Fibroblast of villous mesenchyme (primary cell): Measurements from ENCODE around the gene ERVV-1. TPM values are rescaled to one million over a fixed set of nuclear protein-coding genes. Genes with fewer than 3 reads are reported as not detected.
A peak's percentile ranks its signal among the peaks of the same experiment; 100 is the strongest.

Source experiments
- DNase-seq: peaks from one replicate; pipeline ENCODE4 v3.0.0-alpha.2; 2010; ENCODE audit warnings: low read depth
- H3K4me3 ChIP-seq: 2 replicates; pipeline ENCODE4 v1.5.1; 2011; ENCODE audit warnings: low read depth, mild to moderate bottlenecking, low read length
- CTCF ChIP-seq: IDR thresholded peaks from 2 replicates; pipeline ENCODE4 v1.5.1; 2012; ENCODE audit warnings: low read depth, mild to moderate bottlenecking, low read length; ENCODE audit not compliant: insufficient read depth
- total RNA-seq: library from RNA; depleted of rRNA; stranded (reverse); fragments of >200 nt; gene quantifications from 2 replicates; pipeline ENCODE4 v1.2.3, GENCODE V29; 2012

Gene ERVV-1
- total RNA-seq, 1 donor: not detected

- H3K4me3 ChIP-seq: peak overlapping the region; percentile 40
- DNase-seq: peak; percentile 46
- no peak for TF ChIP-seq CTCF
These were observed 22.2 kb upstream of the ERVV-1 start for GRCh38 chr19:52991484-52991883.

- no peak for TF ChIP-seq CTCF
- DNase-seq: peak; percentile 23
- peak overlapping the region; percentile 64 for H3K4me3 ChIP-seq
These were observed 21.4 kb upstream of the ERVV-1 start for GRCh38 chr19:52992109-52993004.

GRCh38 chr19:52993342-52994178 is 20.2 kb upstream of the ERVV-1 start:
- peak overlapping the region; percentile 64 for H3K4me3 ChIP-seq
- DNase-seq: peak; percentile 86
- no peak for TF ChIP-seq CTCF

GRCh38 chr19:52995711-52996110 is 18.0 kb upstream of the ERVV-1 start:
- TF ChIP-seq CTCF: no peak
- no peak overlapping the region for H3K4me3 ChIP-seq
- no peak for DNase-seq

GRCh38 chr19:52997975-52998374 is 15.7 kb upstream of the ERVV-1 start:
- TF ChIP-seq CTCF: no peak
- no peak overlapping the region for H3K4me3 ChIP-seq
- DNase-seq: no peak

- DNase-seq: peak; percentile 10
- TF ChIP-seq CTCF: no peak
These were observed 11.2 kb upstream of the ERVV-1 start for GRCh38 chr19:53002479-53002878.

More at GRCh38 chr19:53002479-53002878, 11.2 kb upstream of the ERVV-1 start:
- no peak overlapping the region for H3K4me3 ChIP-seq
